ENCODE results near the gene TLE3.
"Not testable (repeated sequence)": the region's sequence is repeated elsewhere in the genome, so short reads cannot be mapped to it uniquely, and the experiment has no call there.

Gene TLE3

GRCh38 chr15:70125605-70126004 lies 27.9 kb upstream of the TLE3 start:
- no peak for DNase-seq (ENCODE audit: low spot score)

GRCh38 chr15:70121624-70122302 lies 24.0 kb upstream of the TLE3 start:
- DNase-seq (ENCODE audit: low spot score) = no peak

- no peak for DNase-seq (ENCODE audit: low spot score)
Measured at GRCh38 chr15:70120958-70121623, 23.4 kb upstream of the TLE3 start.

- no peak for DNase-seq (ENCODE audit: low spot score)
Measured at GRCh38 chr15:70119911-70120508, 22.3 kb upstream of the TLE3 start.

GRCh38 chr15:70118599-70118998 lies 20.9 kb upstream of the TLE3 start:
- DNase-seq (ENCODE audit: low spot score) = no peak

- DNase-seq (ENCODE audit: low spot score) = no peak
Measured at GRCh38 chr15:70116317-70116716, 18.6 kb upstream of the TLE3 start.

- DNase-seq (ENCODE audit: low spot score) = no peak
Measured at GRCh38 chr15:70114221-70114620, 16.5 kb upstream of the TLE3 start.

- no peak for DNase-seq (ENCODE audit: low spot score)
Measured at GRCh38 chr15:70113304-70113700, 15.6 kb upstream of the TLE3 start.

GRCh38 chr15:70112572-70113303 lies 15.0 kb upstream of the TLE3 start:
- not testable (repeated sequence) for DNase-seq (ENCODE audit: low spot score)

- DNase-seq (ENCODE audit: low spot score) = no peak
Measured at GRCh38 chr15:70112074-70112395, 14.3 kb upstream of the TLE3 start.

- no peak for DNase-seq (ENCODE audit: low spot score)
Measured at GRCh38 chr15:70111203-70112073, 13.7 kb upstream of the TLE3 start.

GRCh38 chr15:70109978-70110377 lies 12.3 kb upstream of the TLE3 start:
- no peak for DNase-seq (ENCODE audit: low spot score)

GRCh38 chr15:70109531-70109930 lies 11.8 kb upstream of the TLE3 start:
- DNase-seq (ENCODE audit: low spot score) = no peak

GRCh38 chr15:70103880-70104626 lies 6.3 kb upstream of the TLE3 start:
- DNase-seq (ENCODE audit: low spot score) = no peak

- no peak for DNase-seq (ENCODE audit: low spot score)
Measured at GRCh38 chr15:70102827-70103226, 5.1 kb upstream of the TLE3 start.

- DNase-seq (ENCODE audit: low spot score) = peak; percentile 45
Measured at GRCh38 chr15:70101459-70102113, 3.9 kb upstream of the TLE3 start.

- peak; percentile 64 for DNase-seq (ENCODE audit: low spot score)
Measured at GRCh38 chr15:70100474-70101341, 3.0 kb upstream of the TLE3 start.

GRCh38 chr15:70099967-70100473 lies 2.3 kb upstream of the TLE3 start:
- peak; percentile 28 for DNase-seq (ENCODE audit: low spot score)

- DNase-seq (ENCODE audit: low spot score) = peak; percentile 100
Measured at GRCh38 chr15:70099167-70099966, 1.6 kb upstream of the TLE3 start.
